GM19099 (cell line): ENCODE measurements around the gene FOXP4.

Experiments used
- POLR2A ChIP-seq: IDR thresholded peaks from 3 replicates; pipeline ENCODE4 v1.6.1; 2011; ENCODE audit warnings: low read depth; ENCODE audit not compliant: insufficient read length; ENCODE audit errors: extremely low read depth

The FOXP4 gene

DNA sequence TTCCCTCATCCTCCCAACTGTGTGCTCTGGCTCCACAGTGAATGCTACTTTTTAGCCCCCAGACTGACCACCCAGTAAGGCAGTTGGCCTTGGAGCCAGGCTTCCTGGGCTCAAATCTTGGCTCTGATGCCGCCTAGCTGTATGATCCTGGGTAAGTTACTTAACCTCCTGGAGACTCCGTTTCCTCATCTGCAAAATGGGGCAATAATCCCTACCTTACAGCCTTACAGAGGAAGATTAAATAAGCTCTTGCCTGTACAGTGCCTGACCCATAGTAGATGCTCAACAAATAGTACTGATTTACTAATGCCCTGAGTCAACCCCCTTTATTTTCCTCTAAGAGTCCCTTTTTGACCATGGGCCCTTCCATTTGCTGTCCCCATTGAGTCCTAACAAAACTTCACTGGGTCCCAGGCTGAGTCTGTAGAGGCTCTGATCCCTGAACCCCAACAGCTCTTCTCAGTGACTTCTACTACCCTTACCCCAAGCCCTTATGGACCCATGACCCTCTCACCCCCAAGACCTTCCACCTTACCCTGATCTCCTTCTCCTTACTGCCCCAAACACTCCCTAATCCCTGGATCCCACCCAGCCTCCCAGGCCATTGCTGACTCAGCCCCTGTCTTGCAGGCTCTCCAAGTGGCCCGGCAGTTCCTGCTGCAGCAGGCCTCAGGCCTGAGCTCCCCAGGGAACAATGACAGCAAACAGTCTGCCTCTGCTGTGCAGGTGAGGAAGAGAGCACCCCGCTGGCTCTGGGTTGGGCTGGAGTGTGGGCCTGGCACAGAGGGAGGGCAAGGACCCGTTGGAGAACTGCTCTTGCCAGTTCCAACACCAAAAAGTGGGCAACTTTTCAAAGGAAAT lies 31.4 kb downstream of the FOXP4 start:
- no peak for TF ChIP-seq POLR2A

DNA sequence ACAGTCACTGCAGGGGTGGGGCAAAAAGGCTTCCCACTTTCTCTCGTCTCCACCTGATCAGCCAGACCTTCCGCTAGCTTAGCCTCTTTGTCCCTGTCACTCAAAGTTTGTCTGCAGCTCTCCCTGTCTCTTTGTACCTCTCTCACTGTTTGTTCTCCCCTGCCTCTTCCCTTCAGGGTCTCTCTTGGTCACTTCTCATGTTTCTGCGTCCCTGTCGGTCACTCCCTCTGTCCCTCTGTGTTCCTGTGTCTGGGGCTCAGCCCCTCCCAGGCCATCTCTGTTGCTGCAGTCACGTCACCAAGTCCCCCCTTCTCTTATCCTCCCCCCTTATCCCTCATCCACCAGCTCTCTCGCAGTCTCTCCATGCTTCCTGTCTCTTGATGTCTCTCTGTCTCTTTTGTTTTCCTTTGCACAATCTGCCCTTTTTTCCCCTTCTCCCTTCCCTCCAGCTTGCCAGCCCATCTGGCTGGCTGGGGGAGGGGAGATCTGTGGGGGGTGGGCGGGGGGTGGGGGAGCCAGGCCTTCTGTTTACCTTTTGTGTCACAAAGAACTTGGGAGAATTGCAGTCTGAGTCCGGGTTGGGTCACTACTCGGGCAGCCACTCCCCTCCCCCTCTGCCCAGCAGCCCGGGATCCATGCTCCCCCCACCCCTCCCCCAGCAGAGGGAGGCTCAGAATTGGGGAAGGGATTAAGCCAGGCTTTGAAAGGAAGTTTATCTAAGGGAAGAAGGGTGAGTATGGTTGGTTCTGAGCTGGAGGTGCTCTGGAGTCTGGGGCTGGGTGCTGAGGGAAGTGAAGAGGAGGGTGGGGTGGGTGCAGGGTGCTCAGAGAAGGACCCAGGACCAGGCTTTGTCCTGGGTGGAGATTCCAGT lies 32.3 kb downstream of the FOXP4 start:
- no peak for TF ChIP-seq POLR2A

DNA sequence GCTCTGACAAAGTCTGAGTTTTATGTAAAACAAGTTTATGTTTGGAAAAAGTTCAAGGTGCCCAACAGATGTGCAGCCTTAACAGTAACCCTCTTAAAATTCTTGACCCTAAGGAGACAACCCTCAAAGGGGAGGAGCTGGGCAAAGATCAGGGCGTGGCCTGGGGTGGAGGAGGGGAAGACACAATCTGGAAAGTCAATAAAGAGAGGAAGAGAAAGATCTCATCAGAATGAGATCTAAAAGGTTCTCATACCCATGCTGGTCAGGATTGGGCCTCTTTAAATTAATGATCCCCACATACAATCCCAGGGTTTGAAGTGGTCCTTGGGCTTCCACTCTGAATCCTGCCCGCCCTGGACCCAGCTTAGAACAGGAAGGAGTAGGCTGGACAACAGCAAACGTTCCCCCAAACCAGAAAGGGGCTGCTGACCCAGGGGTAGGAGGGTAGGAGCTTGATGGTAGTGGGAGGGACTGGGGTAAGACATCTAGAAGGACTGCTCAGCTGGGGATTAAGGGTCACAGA lies 33.0 kb downstream of the FOXP4 start:
- no peak for TF ChIP-seq POLR2A

DNA sequence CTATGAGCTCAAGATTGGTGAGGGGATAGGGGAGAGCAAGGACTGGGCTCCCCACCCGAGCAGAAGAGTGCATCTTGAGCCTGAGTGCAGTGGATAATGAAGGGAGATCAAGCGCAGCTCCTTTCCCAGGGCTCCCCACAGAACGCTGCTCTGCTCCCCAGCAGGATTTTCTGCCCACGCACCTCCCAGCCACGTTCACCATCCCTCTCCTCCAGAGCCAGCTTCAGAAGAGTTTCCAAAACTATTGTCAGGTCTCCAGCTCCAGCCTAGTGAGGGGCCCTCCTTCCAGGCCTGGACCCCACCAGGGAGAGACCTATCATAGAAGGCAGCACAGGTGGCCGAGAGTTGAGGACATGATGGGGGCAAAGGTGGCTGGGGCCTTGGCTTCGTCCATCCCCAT lies 34.5 kb downstream of the FOXP4 start:
- TF ChIP-seq POLR2A, result no peak

DNA sequence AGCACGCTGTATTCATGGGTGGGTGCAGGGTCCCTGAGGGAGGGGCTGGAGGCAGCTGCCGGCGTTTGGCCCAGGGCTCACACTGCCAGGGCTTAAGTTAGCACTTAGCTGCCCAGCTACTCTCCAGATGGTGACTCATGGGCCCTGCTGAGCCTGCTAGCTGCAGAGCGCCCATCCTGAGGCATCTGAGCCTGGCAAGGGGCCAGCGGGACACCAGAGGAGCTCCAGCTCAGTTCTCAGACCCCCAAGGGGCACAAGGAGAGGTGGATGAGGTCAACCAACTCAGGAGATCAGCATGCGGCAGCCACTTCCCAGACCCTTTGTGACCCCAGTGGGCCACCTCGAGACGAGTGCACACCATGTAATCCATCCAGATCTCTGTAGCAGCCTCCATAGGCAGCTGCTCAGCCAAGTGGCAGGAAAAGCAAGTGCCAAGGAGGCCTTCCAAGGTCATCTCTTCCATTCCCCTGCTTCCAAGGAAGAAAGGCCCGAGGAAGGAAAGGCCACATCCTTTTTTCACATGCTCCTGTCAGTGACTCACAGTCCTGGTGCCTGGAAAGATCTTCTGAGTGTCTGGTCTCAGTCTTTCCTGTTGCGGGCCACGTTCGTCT lies 35.3 kb downstream of the FOXP4 start:
- TF ChIP-seq POLR2A, result no peak

DNA sequence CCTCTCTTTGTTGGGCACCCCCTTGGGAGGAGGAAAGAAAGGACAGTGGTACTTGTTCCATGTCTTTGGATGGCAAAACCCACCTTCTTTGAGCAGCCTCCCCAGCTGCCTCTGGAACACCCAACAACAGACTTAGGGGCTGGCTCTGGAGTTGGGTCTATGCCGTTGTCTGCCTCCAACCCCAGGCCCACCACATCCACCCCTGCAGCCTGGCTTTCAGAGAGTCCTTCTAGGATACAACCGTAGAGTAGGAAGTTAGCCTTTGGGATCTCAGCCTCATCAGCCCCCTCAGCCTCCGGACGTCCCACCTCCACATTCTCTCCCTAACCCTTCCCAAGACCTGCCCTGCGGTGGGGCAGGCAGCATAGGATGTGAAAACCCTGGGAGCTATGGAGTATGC lies 36.4 kb downstream of the FOXP4 start:
- TF ChIP-seq POLR2A, result no peak

DNA sequence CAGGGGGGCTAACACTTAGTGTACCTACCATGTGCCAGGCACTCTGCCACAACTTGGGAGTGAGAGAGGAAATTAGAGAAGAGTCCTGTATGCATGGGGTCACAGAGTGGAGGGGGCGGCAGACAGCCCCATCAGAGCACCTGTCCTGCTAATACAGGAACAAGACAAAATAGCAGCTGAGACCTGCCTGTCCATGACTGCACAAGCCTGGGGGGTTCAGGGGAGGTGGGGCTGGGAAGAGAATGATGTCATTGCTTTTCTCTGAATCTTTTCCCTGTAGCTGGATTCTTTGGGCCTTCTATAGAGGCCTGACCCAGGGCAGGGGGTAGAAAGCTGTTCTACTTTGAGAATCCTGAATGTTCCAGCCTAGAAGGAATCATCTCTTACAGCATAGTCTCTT lies 37.4 kb downstream of the FOXP4 start:
- TF ChIP-seq POLR2A, result no peak

DNA sequence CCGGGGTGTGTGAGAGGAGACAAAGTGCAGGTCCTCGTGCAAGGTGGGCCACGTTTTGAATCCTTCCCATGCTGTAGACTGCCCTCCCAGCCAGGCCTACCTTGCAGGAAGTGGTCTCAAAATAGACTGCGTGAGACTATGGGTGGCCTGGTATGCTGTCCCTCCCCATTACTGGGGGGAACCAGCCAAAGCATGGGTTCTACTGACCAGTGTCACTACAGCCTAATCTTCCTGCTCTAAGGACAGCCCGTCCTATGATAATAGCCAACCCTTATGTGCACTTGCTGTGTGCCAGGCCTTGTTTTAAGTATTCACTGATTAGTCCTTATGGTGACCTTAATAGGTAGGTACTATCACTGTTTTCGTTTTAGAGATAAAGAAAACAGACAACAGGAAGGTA lies 38.0 kb downstream of the FOXP4 start:
- no peak for TF ChIP-seq POLR2A

DNA sequence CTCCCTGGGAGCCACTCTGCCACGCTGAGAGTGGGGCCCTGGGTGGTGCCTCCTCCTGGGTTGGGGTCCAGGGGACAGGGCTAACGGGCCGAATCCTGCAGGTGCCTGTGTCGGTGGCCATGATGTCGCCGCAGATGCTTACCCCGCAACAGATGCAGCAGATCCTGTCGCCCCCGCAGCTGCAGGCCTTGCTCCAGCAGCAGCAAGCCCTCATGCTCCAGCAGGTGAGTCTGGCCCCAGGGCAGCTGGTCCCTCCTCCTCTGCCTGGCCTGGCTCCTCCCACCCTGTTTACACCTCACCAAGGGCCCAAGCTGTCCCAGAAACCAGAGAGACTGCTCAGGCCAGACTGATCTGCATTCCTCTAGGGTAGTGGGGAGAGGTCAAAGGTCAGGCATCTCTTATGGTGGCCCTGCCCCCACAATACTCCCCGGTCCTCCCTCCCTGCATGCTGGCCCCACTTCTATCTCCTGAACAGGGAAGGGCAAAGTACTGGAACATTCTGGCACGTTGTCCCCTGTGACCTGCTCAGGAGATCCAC lies 38.6 kb downstream of the FOXP4 start:
- no peak for TF ChIP-seq POLR2A

DNA sequence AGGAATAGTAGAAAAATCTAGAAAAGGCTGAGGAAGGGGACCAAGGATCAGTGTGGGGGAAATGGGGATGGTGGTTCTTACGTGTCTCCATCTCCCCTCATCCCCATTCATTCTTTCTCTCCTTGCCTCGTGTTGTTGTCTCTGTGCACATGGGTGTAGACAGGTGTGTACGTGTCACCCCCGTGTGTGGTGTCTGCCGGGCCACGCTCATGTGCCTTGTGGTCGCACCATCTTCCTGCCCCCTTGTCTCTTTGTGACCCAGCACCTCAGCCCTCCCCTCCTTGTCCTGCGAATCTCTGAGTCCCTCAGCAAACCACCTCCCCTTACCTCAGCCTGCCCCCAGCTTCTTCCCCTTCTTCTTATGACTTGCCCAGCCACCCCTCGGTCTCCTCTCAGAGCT lies 39.4 kb downstream of the FOXP4 start:
- TF ChIP-seq POLR2A, result no peak

DNA sequence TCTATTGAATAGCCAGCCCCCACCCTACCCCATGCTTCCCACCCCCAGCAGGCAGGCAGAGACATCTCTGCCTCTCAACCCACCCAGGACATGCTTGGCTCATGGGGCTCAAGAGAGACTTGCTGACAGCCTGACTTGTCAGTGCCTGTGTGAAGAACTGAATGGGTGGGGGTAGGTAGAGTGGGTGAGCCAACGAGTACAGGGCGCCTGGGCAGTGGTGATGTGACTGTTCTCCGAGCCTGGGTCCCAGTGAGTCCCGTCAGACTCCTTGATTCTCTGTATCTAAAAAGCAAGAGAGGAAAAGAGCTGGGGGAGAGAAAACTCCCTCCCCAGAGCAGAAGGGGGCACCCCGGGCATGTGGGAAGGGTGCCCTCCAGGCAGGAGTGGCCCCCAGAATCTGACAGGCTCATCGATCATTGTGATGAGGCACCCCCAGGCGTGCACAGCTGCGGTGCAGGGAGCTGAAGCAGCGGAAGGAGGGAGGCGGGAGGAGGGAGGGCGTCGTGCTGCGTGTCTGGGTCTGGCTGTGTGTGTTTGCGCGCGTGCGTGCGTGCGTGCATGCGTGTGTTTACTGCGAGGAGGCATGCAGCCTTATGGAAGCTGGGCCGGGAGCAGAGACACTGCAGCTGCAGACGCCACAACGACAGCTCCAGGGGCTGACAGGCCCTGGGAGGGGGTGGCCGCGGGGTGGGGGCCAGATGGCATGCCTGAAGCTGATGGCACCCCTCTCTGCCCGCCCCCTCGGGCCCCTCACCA lies 40.2 kb downstream of the FOXP4 start:
- no peak for TF ChIP-seq POLR2A

DNA sequence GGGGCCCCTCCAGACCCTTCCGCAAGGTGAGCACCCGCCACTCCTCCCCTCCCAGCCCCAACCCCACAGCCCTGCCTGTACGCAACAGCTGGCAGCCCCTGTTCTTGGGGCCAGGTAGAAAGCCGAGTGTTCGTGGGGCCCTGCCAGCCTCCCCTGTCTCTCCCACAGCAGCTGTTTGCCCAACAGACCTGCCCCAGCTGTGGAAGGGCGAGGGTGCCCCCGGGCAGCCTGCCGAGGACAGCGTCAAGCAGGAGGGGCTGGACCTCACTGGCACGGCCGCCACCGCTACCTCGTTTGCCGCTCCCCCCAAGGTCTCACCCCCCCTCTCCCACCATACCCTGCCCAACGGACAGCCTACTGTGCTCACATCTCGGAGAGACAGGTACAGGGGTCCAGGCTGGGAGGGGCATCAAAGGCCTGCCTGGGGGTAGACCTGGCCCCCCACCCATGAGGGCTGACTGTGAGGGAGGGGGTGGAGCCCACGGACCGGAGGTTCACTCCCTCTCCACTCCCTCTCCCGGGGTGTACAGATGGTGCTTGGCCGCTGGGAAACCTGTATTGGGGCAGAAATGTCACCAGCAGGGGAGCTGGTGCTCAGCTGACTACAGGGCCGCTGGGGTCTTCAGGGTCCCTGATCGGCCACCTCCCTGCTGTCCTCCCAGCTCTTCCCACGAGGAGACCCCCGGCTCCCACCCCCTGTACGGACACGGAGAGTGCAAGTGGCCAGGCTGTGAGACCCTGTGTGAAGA lies 41.1 kb downstream of the FOXP4 start:
- no peak for TF ChIP-seq POLR2A

DNA sequence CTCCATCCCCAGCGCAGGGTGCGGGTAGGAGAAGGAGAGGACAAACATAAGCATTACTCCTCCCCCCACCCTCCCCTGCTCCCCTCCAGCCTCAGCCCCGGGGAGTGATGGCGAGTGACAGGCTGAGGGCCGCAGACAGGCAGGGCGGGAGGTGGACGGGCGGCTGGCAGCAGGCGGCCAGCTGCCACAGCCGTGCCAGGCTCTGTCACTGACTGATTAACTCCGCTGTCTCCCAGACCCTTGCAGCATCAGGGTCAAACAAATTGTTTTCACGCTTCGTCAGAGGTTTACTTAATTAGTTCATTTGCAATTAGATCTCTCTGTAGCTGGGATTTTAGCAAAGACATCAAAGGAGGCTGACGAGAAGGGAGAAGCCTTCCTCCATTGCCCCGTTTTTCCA lies 41.9 kb downstream of the FOXP4 start:
- TF ChIP-seq POLR2A, result no peak

DNA sequence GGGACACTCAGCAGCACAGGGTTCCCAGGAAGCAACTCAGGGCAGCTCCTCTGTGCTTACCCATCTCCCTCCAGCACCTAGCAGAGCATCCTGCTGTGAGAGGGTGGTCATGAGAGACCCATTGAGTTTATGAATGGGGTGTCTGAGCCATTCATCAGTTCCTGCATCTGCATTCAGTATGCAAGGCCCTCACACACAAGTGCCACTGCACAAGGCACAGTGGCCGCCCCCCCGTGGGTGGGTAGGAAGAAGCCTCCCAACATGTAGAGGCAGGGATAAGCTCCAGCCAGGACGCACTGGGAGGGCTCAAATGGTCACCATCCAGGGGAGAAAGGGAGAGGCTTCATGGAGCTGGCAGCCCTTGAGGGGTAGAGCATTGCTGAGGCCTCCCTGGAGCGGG lies 43.0 kb downstream of the FOXP4 start:
- TF ChIP-seq POLR2A, result no peak
